ENCODE results near the gene MYD88. TPM values are rescaled to one million over a fixed set of nuclear protein-coding genes. Genes with fewer than 3 reads are reported as not detected.

Gene MYD88
- total RNA-seq, 6 donors from 2014 or later: 38.1 to 116 (median 83.3) TPM

GRCh38 chr3:38121451-38121831 lies 17.0 kb upstream of the MYD88 start:
- TF ChIP-seq CTCF (IDR thresholded peaks at IDR 0.05): no peak
- TF ChIP-seq POLR2A (IDR thresholded peaks at IDR 0.05): no peak
- TF ChIP-seq EP300 (IDR thresholded peaks at IDR 0.05): no peak
- TF ChIP-seq POLR2AphosphoS5 (IDR thresholded peaks at IDR 0.05): no peak
- 94 to 100% methylated on average over 2 to 9 of the region's 9 CpGs for WGBS, 2 donors
- ATAC-seq (ENCODE audit: low FRiP score in 2 of 2) (no peak), DNase-seq (no peak)
- Histone ChIP-seq H3K9me3 (no peaks in the 10 kb centered on the region), H3K4me3 (no peak overlapping the region), H3K27me3 (no peaks in the 10 kb centered on the region), H3K36me3 (peaks cover 25 to 73% (median 60%) of the 10 kb centered on the region in 4 donors), H3K4me1 (no peaks in the 10 kb centered on the region), H3K27ac (no peak overlapping the region)

- 93 to 94% methylated on average over 10 to 11 of the region's 13 CpGs for WGBS, 2 donors
- Histone ChIP-seq H3K4me3 (no peak overlapping the region), H3K4me1 (peaks cover 0 to 2% (median under 1%) of the 10 kb centered on the region in 4 donors), H3K9me3 (no peaks in the 10 kb centered on the region), H3K36me3 (peaks cover 25 to 78% (median 65%) of the 10 kb centered on the region in 4 donors), H3K27me3 (no peaks in the 10 kb centered on the region), H3K27ac (no peak overlapping the region)
- DNase-seq (no peak), ATAC-seq (ENCODE audit: low FRiP score in 2 of 2) (no peak)
- TF ChIP-seq CTCF (IDR thresholded peaks at IDR 0.05) (no peak), POLR2A (IDR thresholded peaks at IDR 0.05) (no peak), POLR2AphosphoS5 (IDR thresholded peaks at IDR 0.05) (no peak), EP300 (IDR thresholded peaks at IDR 0.05) (no peak)
These were observed 16.5 kb upstream of the MYD88 start for GRCh38 chr3:38121832-38122461.

GRCh38 chr3:38122712-38123290 lies 15.7 kb upstream of the MYD88 start:
- ATAC-seq (ENCODE audit: low FRiP score in 2 of 2) (no peak), DNase-seq (no peak)
- Histone ChIP-seq H3K4me3 (no peak overlapping the region), H3K4me1 (peaks cover 0 to 8% (median 7%) of the 10 kb centered on the region in 4 donors), H3K27me3 (no peaks in the 10 kb centered on the region), H3K27ac (no peak overlapping the region), H3K9me3 (no peaks in the 10 kb centered on the region), H3K36me3 (peaks cover 25 to 86% (median 74%) of the 10 kb centered on the region in 4 donors)
- no peak for TF ChIP-seq EP300 (IDR thresholded peaks at IDR 0.05)
- no peak for TF ChIP-seq POLR2A (IDR thresholded peaks at IDR 0.05)
- TF ChIP-seq CTCF (IDR thresholded peaks at IDR 0.05): no peak
- TF ChIP-seq POLR2AphosphoS5 (IDR thresholded peaks at IDR 0.05): no peak
- 96 to 97% methylated on average over 6 to 9 of the region's 9 CpGs for WGBS, 2 donors

- no peaks in the 10 kb centered on the region for H3K9me3 ChIP-seq
- peaks cover 29 to 96% (median 91%) of the 10 kb centered on the region in 4 donors for H3K36me3 ChIP-seq
- H3K4me1 ChIP-seq: peaks cover 2 to 25% (median 18%) of the 10 kb centered on the region in 4 donors
- H3K4me3 ChIP-seq: no peak overlapping the region
- H3K27me3 ChIP-seq: no peaks in the 10 kb centered on the region
- WGBS, 2 donors: 78 to 80% methylated on average over 7 of the region's 7 CpGs
- no peak overlapping the region for H3K27ac ChIP-seq
- DNase-seq: no peak
- no peak for ATAC-seq (ENCODE audit: low FRiP score in 2 of 2)
- TF ChIP-seq EP300 (IDR thresholded peaks at IDR 0.05) (no peak), POLR2A (IDR thresholded peaks at IDR 0.05) (no peak), POLR2AphosphoS5 (IDR thresholded peaks at IDR 0.05) (no peak), CTCF (IDR thresholded peaks at IDR 0.05) (no peak)
These were observed 13.9 kb upstream of the MYD88 start for GRCh38 chr3:38124324-38125122.
